B cell (primary cell): ENCODE measurements around the gene CCNL1. TPM values are rescaled to one million over a fixed set of nuclear protein-coding genes. Genes with fewer than 3 reads are reported as not detected.
"Not testable (repeated sequence)": the region's sequence is repeated elsewhere in the genome, so short reads cannot be mapped to it uniquely, and the experiment has no call there.

Experiments used
- ATAC-seq: fragments of 200-7000 bp; cut with Tn5 transposase; one replicate; pipeline ENCODE4 v1.10.0; 2021; ENCODE audit warnings: low read depth, mild to moderate bottlenecking, moderate number of reproducible peaks, moderate library complexity
- CTCF ChIA-PET: fragments of 350-600 bp; sonication (Branson Sonifier 250); formaldehyde crosslinking; loops from one replicate; lab custom pipeline; 2021; ENCODE audit warnings: antibody characterized with exemption, inconsistent platforms; lab: Charles Lee
- POLR2A ChIA-PET: fragments of 350-600 bp; sonication (Branson Sonifier 250); formaldehyde crosslinking; loops from one replicate; lab custom pipeline; 2021; ENCODE audit warnings: antibody characterized with exemption; lab: Charles Lee
- DNase-seq: peaks from one replicate; pipeline ENCODE4 v3.0.0; 2013
- H2AFZ ChIP-seq: 2 replicates; pipeline ENCODE4 v1.6.1; 2012; ENCODE audit warnings: mild to moderate bottlenecking, low read depth, low read length; ENCODE audit not compliant: insufficient read depth, poor library complexity, severe bottlenecking
- H3K27ac ChIP-seq, 2 donors: 1 replicate in 1 of 2; 2 replicates in 1 of 2; pipeline ENCODE4 v1.5.1; 2012 to 2013; ENCODE audit warnings: low read length in 2 of 2, mild to moderate bottlenecking in 2 of 2, moderate library complexity in 1 of 2
- H3K27me3 ChIP-seq, 4 experiments: fragments of 200-600 bp in 1 of 4; sonication (generic) in 1 of 4; replicated peaks in 1 of 4; 1 replicate in 2 of 4; 2 replicates in 2 of 4; pipeline versions ENCODE4 v1.6.1 to v1.7.0; 2013 to 2016; ENCODE audit warnings: low read length in 3 of 4, mild to moderate bottlenecking in 2 of 4, mixed read lengths in 1 of 4, moderate library complexity in 1 of 4; ENCODE audit not compliant: insufficient read depth in 4 of 4, control insufficient read depth in 3 of 4; ENCODE audit errors: control extremely low read depth in 1 of 4
- H3K36me3 ChIP-seq, 2 experiments: replicated peaks in 1 of 2; 1 replicate in 1 of 2; 2 replicates in 1 of 2; pipeline versions ENCODE4 v1.6.1 to v1.7.1; 2013; ENCODE audit warnings: low read length in 1 of 2; ENCODE audit not compliant: insufficient read depth in 2 of 2, control insufficient read depth in 1 of 2; ENCODE audit errors: control extremely low read depth in 1 of 2, extremely low read depth in 1 of 2
- H3K4me1 ChIP-seq, 2 donors: fragments of 200-600 bp in 1 of 2; sonication (generic) in 1 of 2; 1 replicate in 1 of 2; 2 replicates in 1 of 2; pipeline versions ENCODE4 v1.5.1 to v1.6.1; 2013 to 2017; ENCODE audit warnings: low read length in 2 of 2; ENCODE audit not compliant: control insufficient read depth in 2 of 2, insufficient read depth in 2 of 2
- H3K4me2 ChIP-seq: replicated peaks from 2 replicates; pipeline ENCODE3; 2012; ENCODE audit warnings: mild to moderate bottlenecking, low read depth, low read length; ENCODE audit not compliant: poor library complexity, severe bottlenecking
- H3K4me3 ChIP-seq, 5 experiments: fragments of 200-600 bp in 1 of 5; sonication (generic) in 1 of 5; 1 replicate in 3 of 5; 2 replicates in 2 of 5; pipeline versions ENCODE4 v1.5.1 to v1.7.0; 2011 to 2016; ENCODE audit warnings: low read length in 4 of 5, mild to moderate bottlenecking in 4 of 5, low read depth in 2 of 5, control low read depth in 1 of 5, moderate library complexity in 1 of 5; ENCODE audit not compliant: insufficient read depth in 1 of 5; ENCODE audit errors: control extremely low read depth in 1 of 5, extremely low read depth in 1 of 5
- H3K79me2 ChIP-seq: fragments of 200-600 bp; sonication (generic); one replicate; pipeline ENCODE4 v1.6.0; 2016; ENCODE audit warnings: low read length; ENCODE audit not compliant: control insufficient read depth, insufficient read depth
- H3K9ac ChIP-seq: fragments of 200-600 bp; sonication (generic); 2 replicates; pipeline ENCODE4 v1.6.1; 2017; ENCODE audit warnings: mild to moderate bottlenecking, low read length, moderate library complexity
- H3K9me3 ChIP-seq, 3 donors: one replicate each; pipeline versions ENCODE4 v1.6.1 to v1.7.1; 2013; ENCODE audit warnings: low read length in 2 of 3; ENCODE audit not compliant: control insufficient read depth in 2 of 3, insufficient read depth in 1 of 3; ENCODE audit errors: control extremely low read depth in 1 of 3
- H4K20me1 ChIP-seq: 2 replicates; pipeline ENCODE4 v1.6.0; 2012; ENCODE audit warnings: mild to moderate bottlenecking, low read length; ENCODE audit not compliant: insufficient read depth, control insufficient read depth, poor library complexity, severe bottlenecking
- H3K27ac Mint-ChIP-seq: one replicate; pipeline ENCODE4 v1.8.0; 2021; ENCODE audit warnings: mixed read lengths
- H3K27me3 Mint-ChIP-seq: one replicate; pipeline ENCODE4 v1.8.0; 2021; ENCODE audit warnings: mixed read lengths
- H3K4me1 Mint-ChIP-seq: one replicate; pipeline ENCODE4 v1.8.0; 2021; ENCODE audit warnings: mixed read lengths
- H3K4me3 Mint-ChIP-seq: one replicate; pipeline ENCODE4 v1.8.0; 2021; ENCODE audit warnings: mixed read lengths
- H3K9me3 Mint-ChIP-seq: one replicate; pipeline ENCODE4 v1.8.0; 2022; ENCODE audit warnings: mixed read lengths; ENCODE audit not compliant: insufficient read depth
- CTCF ChIP-seq: fragments of 200-600 bp; IDR thresholded peaks from one replicate; pipeline ENCODE4 v1.8.0; 2022; ENCODE audit warnings: antibody characterized with exemption, mild to moderate bottlenecking
- EZH2 ChIP-seq: IDR thresholded peaks from 2 replicates; pipeline ENCODE4 v1.6.1; 2012; ENCODE audit warnings: borderline replicate concordance, low read depth, mild to moderate bottlenecking, moderate library complexity, low read length; ENCODE audit not compliant: insufficient read depth, poor library complexity, severe bottlenecking
- WGBS: methylation state at CpG from one replicate; pipeline ENCODE4 v1.1.5; 2013; ENCODE audit warnings: missing lambda C conversion rate; ENCODE audit not compliant: insufficient coverage; 5-methylcytosine and 5-hydroxymethylcytosine counted together
- intact Hi-C: fragments of 100-400 bp; cut with micrococcal nuclease; formaldehyde crosslinking; loops from one replicate; pipeline ENCODE4 v1.10.0; 2022
- polyA plus RNA-seq: library from polyadenylated mRNA; depleted of rRNA; stranded (reverse); fragments of >200 nt; gene quantifications from 2 replicates; pipeline ENCODE4 v1.2.3, GENCODE V29; 2012
- total RNA-seq, 2 donors: library from RNA; stranded (reverse); fragments of 120-200 nt in 1 of 2; gene quantifications; 1 replicate in 1 of 2; 2 replicates in 1 of 2; pipeline versions ENCODE4 v1.2.3 to v1.2.4, GENCODE V29; 2013 to 2022

The CCNL1 gene
- total and polyA plus RNA-seq, 2 donors (not counting 1 experiment from before 2014, with no cell fraction given), result 322 to 655 TPM

- no peak overlapping the region for H2AFZ ChIP-seq
- no peaks in the 10 kb centered on the region for H3K27me3 ChIP-seq
- no peaks in the 10 kb centered on the region for H3K9me3 ChIP-seq
- Mint-ChIP-seq H3K4me1 (peaks cover 12% of the 10 kb centered on the region), H3K27me3 (no peaks in the 10 kb centered on the region), H3K27ac (no peak overlapping the region), H3K4me3 (no peak overlapping the region), H3K9me3 (no peaks in the 10 kb centered on the region)
- H3K79me2 ChIP-seq, result peaks cover 16% of the 10 kb centered on the region
- peaks cover 0 to 2% of the 10 kb centered on the region in 2 experiments for H3K36me3 ChIP-seq
- DNase-seq (no peak), ATAC-seq (no peak)
- intact Hi-C loops, result no loop called here
- H3K4me2 ChIP-seq, result no peak overlapping the region
- H3K9ac ChIP-seq, result no peak overlapping the region
- no peaks in the 10 kb centered on the region for H4K20me1 ChIP-seq
- peaks cover 8 to 12% of the 10 kb centered on the region in 2 donors for H3K4me1 ChIP-seq
- H3K4me3 ChIP-seq, result no peak overlapping the region
- TF ChIP-seq CTCF (no peak), EZH2 (no peak)
- H3K27ac ChIP-seq, result no peak overlapping the region
- ChIA-PET CTCF (no interaction called here), POLR2A (no interaction called here)
These were observed 6.2 kb upstream of the CCNL1 start for GRCh38 chr3:157166115-157166514.

DNA sequence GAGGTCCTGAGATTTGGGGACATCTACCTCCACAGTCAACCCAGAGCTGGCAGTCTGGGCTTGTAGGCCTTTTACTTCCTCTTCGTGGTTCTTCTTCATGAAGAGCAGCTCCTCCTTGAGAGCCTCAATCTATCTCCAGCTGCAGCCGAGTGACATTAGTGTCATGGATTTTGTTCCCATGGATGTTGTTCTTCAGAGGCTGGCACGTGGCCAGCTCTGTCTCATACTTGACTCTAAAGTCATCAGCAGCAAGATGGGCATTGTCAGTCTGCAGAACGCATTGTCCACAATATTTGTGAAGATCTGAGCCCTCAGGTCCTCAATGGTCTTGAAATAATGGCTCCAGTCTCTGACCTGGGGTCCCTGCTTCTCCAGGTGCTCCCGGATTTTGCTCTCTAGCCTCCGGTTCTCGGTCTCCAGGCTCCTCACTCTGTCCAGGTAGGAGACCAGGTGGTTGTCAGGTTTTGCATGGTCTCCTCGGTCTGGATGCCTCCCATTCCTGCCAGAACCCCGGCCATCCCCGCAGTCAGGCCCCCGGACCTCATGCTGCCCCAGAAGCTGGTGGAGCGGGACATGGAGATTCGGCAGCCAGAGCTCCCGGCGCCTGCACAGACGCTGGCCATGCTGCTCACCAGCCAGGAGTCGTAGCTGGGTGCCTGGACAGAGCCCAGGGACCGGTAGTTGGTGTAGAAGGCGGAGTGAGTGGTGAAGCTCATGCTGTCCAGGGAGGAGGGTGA is 3.4 kb upstream of the CCNL1 start:
- Mint-ChIP-seq H3K9me3 (no peaks in the 10 kb centered on the region), H3K4me3 (no peak overlapping the region), H3K27ac (peak overlapping the region; percentile 46), H3K4me1 (peaks cover 22% of the 10 kb centered on the region), H3K27me3 (no peaks in the 10 kb centered on the region)
- Histone ChIP-seq H4K20me1 (peaks cover 16% of the 10 kb centered on the region), H3K36me3 (peaks cover 5 to 6% of the 10 kb centered on the region in 2 experiments), H3K79me2 (peaks cover 31% of the 10 kb centered on the region), H3K9ac (no peak overlapping the region), H3K4me3 (no peak overlapping the region), H3K4me2 (no peak overlapping the region), H3K9me3 (no peaks in the 10 kb centered on the region), H3K27ac (no peak overlapping the region), H2AFZ (no peak overlapping the region), H3K4me1 (peaks cover 14 to 25% of the 10 kb centered on the region in 2 donors), H3K27me3 (no peaks in the 10 kb centered on the region)
- no peak for DNase-seq
- no peak for TF ChIP-seq CTCF
- no peak for TF ChIP-seq EZH2
- ChIA-PET CTCF (interaction anchor here (0.7 to 0.8 kb wide), 2 partner anchors 10 to 651 kb away, joined by 3 to 4 read pairs; no protein-coding TSS in a partner anchor), POLR2A (interaction anchor here (6.0 kb wide), 1 partner anchor 11 kb away, joined by 168 read pairs; no protein-coding TSS in a partner anchor)
- ATAC-seq, result no peak
- intact Hi-C loops, result loop anchor here (5.0 kb wide), 3 partner anchors 346 to 1479 kb away; partner anchors contain the start of genes GFM1 and RSRC1
- 91% methylated on average over 15 of the region's 19 CpGs for WGBS

DNA sequence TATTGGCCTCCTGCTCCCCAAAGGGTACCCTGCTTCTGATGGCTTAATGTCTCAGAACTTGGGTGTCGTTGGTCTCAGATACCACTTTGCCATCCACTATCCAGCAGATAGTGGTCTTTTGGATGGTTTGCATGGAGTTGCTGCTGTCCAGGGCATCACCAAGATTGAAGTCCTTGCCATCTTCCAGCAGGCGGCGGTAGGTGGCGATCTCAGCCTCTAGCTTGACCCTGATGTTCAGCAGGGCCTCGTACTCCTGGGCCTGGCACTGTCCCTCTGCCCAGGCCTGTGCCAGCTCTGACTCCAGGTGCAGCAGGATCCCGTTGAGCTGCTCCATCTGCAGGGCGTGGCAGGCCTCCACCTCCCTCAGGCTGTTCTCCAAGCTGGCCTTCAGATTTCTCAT is 2.7 kb upstream of the CCNL1 start:
- not testable (repeated sequence) for H3K9me3 ChIP-seq

More for the DNA sequence above, 2.7 kb upstream of the CCNL1 start:
- not testable (repeated sequence) for H3K9me3 Mint-ChIP-seq, H3K27ac ChIP-seq, H2AFZ ChIP-seq, H3K4me2 ChIP-seq, DNase-seq, H3K4me3 Mint-ChIP-seq, ATAC-seq, H3K27ac Mint-ChIP-seq, H3K27me3 Mint-ChIP-seq, H3K4me3 ChIP-seq, H3K9ac ChIP-seq, H3K27me3 ChIP-seq
- H3K36me3 ChIP-seq, result peaks cover 10 to 14% of the 10 kb centered on the region in 2 experiments
- H3K4me1 Mint-ChIP-seq, result peaks cover 30% of the 10 kb centered on the region
- WGBS, result 97% methylated on average over 7 of the region's 7 CpGs
- H4K20me1 ChIP-seq, result peaks cover 24% of the 10 kb centered on the region
- peaks cover 22 to 32% of the 10 kb centered on the region in 2 donors for H3K4me1 ChIP-seq
- ChIA-PET CTCF (interaction anchor here (0.8 kb wide), 1 partner anchor 11 kb away, joined by 4 read pairs; no protein-coding TSS in a partner anchor), POLR2A (interaction anchor here (6.0 kb wide), 1 partner anchor 12 kb away, joined by 168 read pairs; no protein-coding TSS in a partner anchor)
- peaks cover 39% of the 10 kb centered on the region for H3K79me2 ChIP-seq
- intact Hi-C loops, result loop anchor here (5.0 kb wide), 3 partner anchors 345 to 1480 kb away; partner anchors contain the start of genes GFM1 and RSRC1
